ENCODE data around the gene CARS1.

DNA sequence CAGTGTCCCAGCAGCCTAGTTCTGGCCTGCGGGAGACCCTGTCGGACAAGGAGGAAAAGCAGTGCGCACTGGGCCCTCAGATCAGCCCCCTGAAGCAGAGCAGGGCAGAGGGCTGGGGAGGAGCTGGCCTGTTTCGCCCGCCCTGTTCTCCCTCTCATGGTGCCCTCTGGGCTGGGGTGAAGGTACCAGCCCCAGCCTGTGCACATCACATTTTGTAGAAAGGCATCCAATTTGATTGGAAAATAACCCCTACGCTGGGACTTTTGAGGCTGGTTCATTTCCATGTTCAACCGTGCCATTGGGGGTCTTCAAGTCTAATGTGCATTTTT, 64.3 kb downstream of the CARS1 start:
- TF ChIP-seq LEF1 (IDR thresholded peaks at IDR 0.05; ENCODE audit: borderline replicate concordance) (no peak), ZNF384 (IDR thresholded peaks at IDR 0.05) (no peak), BHLHE40 (IDR thresholded peaks at IDR 0.05; ENCODE audit: borderline replicate concordance) (no peak), ARNT (IDR thresholded peaks at IDR 0.05) (no peak), SP1 (IDR thresholded peaks at IDR 0.05) (no peak), FOXA1 (IDR thresholded peaks at IDR 0.05) (no peak), HDGF (IDR thresholded peaks at IDR 0.05; ENCODE audit: borderline replicate concordance) (no peak), FOXK2 (IDR thresholded peaks at IDR 0.05) (no peak), SUZ12 (IDR thresholded peaks at IDR 0.05) (no peak)
